ENCODE measurements around the gene EFCAB13.
A peak's percentile ranks its signal among the peaks of the same experiment; 100 is the strongest.

The EFCAB13 gene

GRCh38 chr17:47276868-47277267 is 46.9 kb upstream of the EFCAB13 start:
- peaks cover 5 to 92% (median 74%) of the 10 kb centered on the region in 4 donors for H3K4me1 ChIP-seq

DNA sequence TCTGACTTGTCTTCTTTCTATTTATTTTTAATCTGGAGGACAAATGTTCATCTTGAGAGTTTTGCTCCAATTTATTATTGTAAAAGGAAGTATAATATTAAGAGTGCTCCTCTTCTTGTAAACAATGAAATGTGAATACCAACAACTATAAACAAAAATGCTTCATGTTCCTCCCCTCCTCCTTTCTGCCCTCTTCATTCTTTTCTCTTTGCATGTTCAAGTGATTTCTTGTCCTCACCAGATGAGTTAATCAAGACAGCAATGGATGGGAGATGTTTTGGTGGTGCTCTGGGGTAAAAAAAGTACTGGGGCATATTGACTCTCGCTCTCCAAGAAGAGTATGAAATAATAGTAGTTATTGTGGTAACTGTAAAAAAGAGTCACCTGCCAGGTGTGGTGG is 45.8 kb upstream of the EFCAB13 start:
- intact Hi-C loops (cut with DNase I; ENCODE audit: low total_unique reads) = no loop called here
- Histone ChIP-seq H3K27ac (peak overlapping the region; percentile 85 to 92), H3K4me3 (no peak overlapping the region), H3K9me3 (no peaks in the 10 kb centered on the region), H3K27me3 (no peaks in the 10 kb centered on the region), H3K36me3 (no peaks in the 10 kb centered on the region), H3K4me1 (peaks cover 5 to 97% (median 74%) of the 10 kb centered on the region in 4 donors)
- no peak for TF ChIP-seq CTCF (IDR thresholded peaks at IDR 0.05)
- DNase-seq = no peak

More at GRCh38 chr17:47276868-47277267, 46.9 kb upstream of the EFCAB13 start:
- Histone ChIP-seq H3K4me3 (no peak overlapping the region), H3K27ac (peak overlapping the region; percentile 85 to 92), H3K9me3 (no peaks in the 10 kb centered on the region), H3K36me3 (no peaks in the 10 kb centered on the region), H3K27me3 (no peaks in the 10 kb centered on the region)
- intact Hi-C loops (cut with DNase I; ENCODE audit: low total_unique reads) = no loop called here
- TF ChIP-seq CTCF (IDR thresholded peaks at IDR 0.05) = no peak
- peak; percentile 77 to 94 for DNase-seq

DNA sequence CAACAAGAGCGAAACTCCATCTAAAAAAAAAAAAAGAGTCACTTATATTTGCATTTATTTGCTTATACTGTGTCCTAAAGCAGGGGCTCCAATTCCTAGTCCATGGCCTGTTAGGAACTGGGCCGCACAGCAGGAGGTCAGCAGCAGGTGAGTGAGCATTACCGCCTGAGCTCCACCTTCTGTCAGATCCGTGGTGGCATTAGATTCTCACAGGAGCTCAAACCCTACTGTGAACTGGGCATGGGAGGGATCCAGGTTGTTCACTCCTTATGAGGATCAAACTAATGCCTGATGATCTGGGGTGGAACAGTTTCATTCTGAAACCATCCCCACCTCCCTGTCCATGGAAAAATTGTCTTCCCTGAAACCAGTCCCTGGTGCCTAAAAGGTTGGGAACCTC is 45.2 kb upstream of the EFCAB13 start:
- Histone ChIP-seq H3K27ac (peak overlapping the region; percentile 85 to 92), H3K36me3 (no peaks in the 10 kb centered on the region), H3K9me3 (no peaks in the 10 kb centered on the region), H3K4me1 (peaks cover 5 to 96% (median 72%) of the 10 kb centered on the region in 4 donors), H3K27me3 (no peaks in the 10 kb centered on the region), H3K4me3 (no peak overlapping the region)
- intact Hi-C loops (cut with DNase I; ENCODE audit: low total_unique reads) = no loop called here
- TF ChIP-seq CTCF (IDR thresholded peaks at IDR 0.05) = no peak
- DNase-seq = no peak

GRCh38 chr17:47279062-47279801 is 44.5 kb upstream of the EFCAB13 start:
- DNase-seq = peak; percentile 82 to 94
- H3K4me3 ChIP-seq = peak overlapping the region in 1 of 2 donors; percentile 5
- H3K36me3 ChIP-seq = peaks cover 1 to 5% (median 2%) of the 10 kb centered on the region in 3 donors
- TF ChIP-seq CTCF (IDR thresholded peaks at IDR 0.05) = peak in 1 of 2 experiments; percentile 17
- no peaks in the 10 kb centered on the region for H3K9me3 ChIP-seq
- H3K27ac ChIP-seq = peak overlapping the region; percentile 85 to 92
- intact Hi-C loops (cut with DNase I; ENCODE audit: low total_unique reads) = no loop called here
- H3K27me3 ChIP-seq = no peaks in the 10 kb centered on the region
- H3K4me1 ChIP-seq = peaks cover 5 to 94% (median 68%) of the 10 kb centered on the region in 4 donors

DNA sequence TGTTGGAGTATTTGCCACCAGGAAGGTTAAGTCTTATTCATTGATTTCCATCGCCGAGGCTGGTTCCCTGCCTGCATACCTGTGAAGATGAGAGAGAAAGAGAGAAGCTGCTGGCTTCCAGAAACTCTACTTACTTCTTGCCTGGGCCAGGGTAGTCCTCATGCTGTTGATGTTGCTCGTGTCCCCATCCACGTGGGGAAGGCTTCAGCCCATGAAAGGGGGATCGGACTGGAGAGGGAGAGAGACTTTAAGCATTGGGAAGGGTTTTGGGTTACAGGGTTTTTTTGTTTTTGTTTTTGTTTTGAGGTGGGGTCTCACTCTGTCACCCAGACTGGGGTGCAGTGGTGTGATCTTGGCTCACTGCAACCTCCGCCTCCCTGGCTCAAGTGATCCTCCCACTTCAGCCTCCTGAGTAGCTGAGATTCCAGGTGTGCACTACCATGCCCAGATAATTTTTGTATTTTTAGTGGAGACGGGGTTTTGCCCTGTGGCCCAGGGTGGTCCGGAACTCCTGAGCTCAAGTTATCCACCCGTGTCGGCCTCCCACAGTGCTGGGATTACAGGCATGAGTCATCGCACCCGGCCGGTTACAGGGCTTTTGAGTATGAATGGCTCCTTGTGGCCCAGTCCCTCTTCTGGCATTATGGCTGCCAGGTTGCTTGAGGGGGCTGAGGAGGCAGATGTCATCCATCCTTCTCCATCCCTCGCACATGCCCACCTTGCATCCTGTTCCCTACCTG is 43.5 kb upstream of the EFCAB13 start:
- no peak for TF ChIP-seq CTCF (IDR thresholded peaks at IDR 0.05)
- Histone ChIP-seq H3K27ac (peak overlapping the region; percentile 85 to 92), H3K27me3 (no peaks in the 10 kb centered on the region), H3K36me3 (peaks cover 10 to 13% (median 10%) of the 10 kb centered on the region in 3 donors), H3K4me1 (peaks cover 5 to 87% (median 57%) of the 10 kb centered on the region in 4 donors), H3K9me3 (no peaks in the 10 kb centered on the region), H3K4me3 (no peak overlapping the region)
- intact Hi-C loops (cut with DNase I; ENCODE audit: low total_unique reads) = no loop called here
- DNase-seq = peak in 1 of 2 donors; percentile 74

Data from tibial artery (tissue), 4 donors.